GM12891 (cell line): ENCODE results near the gene FSTL5.

Experiments used
- DNase-seq: peaks from one replicate; pipeline ENCODE4 v3.0.0; 2011; ENCODE audit warnings: low spot score; ENCODE audit not compliant: insufficient read length
- FAIRE-seq: peaks from 2 replicates; lab custom pipeline; 2011; peaks lifted over from hg19 to GRCh38; lab: Jason Lieb, UNC
- PAX5 ChIP-seq: IDR thresholded peaks from 2 replicates; pipeline ENCODE4 v1.6.1; 2011; ENCODE audit warnings: low read length, moderate library complexity, mild to moderate bottlenecking; ENCODE audit not compliant: insufficient read depth, severe bottlenecking
- POLR2A ChIP-seq: IDR thresholded peaks from 2 replicates; pipeline ENCODE4 v1.6.1; 2011; ENCODE audit warnings: low read depth, low read length, control low read depth
- POLR2AphosphoS5 ChIP-seq: IDR thresholded peaks from 2 replicates; pipeline ENCODE4 v1.6.1; 2011; ENCODE audit warnings: low read depth, low read length, control low read depth
- POU2F2 ChIP-seq: IDR thresholded peaks from 2 replicates; pipeline ENCODE4 v1.6.1; 2011; ENCODE audit warnings: low read depth, mild to moderate bottlenecking, control low read depth, low read length, moderate library complexity
- SPI1 ChIP-seq: IDR thresholded peaks from 2 replicates; pipeline ENCODE4 v1.6.1; 2011; ENCODE audit warnings: low read depth, low read length, control low read depth
- TAF1 ChIP-seq: IDR thresholded peaks from 2 replicates; pipeline ENCODE4 v1.6.1; 2011; ENCODE audit warnings: low read depth, low read length, control low read depth

The FSTL5 gene

DNA sequence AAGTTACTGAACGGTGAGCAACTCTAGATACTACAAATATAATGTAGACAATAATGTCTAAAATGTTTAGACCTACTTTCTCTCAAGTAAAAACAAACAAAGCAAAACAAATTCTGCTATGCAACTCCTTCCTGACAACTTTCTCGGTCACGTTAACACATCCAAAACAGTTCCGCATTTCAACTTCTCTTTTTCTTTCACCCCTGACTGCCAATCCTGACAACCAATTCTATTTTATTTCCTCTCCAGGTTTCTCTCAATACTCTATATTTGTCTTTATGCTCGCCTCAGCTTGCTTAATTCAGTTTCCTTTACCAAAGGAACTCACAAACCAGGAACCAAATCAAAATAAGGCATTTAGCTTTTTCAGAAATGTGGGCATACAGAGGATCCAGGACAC is 513.0 kb downstream of the FSTL5 start:
- TF ChIP-seq POLR2AphosphoS5 (no peak), PAX5 (no peak), SPI1 (peak; percentile 84), TAF1 (no peak), POU2F2 (no peak), POLR2A (no peak)
- FAIRE-seq (peak; percentile 28), DNase-seq (no peak)

DNA sequence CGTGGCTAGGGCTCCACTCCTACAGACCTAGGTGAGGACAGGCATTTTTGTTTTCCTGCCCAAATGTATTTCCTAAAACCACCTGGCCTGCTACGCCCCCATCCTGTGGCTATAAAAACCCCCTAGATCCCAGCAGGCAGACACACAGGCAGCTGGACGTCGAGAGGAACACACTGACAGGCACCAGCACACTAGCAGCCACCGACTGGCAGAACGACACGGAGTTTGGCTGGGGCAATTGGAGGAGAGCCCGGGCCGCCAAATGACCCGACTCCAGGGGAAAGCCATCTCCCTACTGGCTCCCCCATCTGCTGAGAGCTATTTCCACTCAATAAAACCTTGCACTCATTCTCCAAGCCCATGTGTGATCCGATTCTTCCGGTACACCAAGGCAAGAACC is 516.0 kb downstream of the FSTL5 start:
- TF ChIP-seq SPI1 (no peak), TAF1 (no peak), PAX5 (no peak), POU2F2 (no peak), POLR2A (no peak), POLR2AphosphoS5 (no peak)
- FAIRE-seq (peak; percentile 38), DNase-seq (no peak)

DNA sequence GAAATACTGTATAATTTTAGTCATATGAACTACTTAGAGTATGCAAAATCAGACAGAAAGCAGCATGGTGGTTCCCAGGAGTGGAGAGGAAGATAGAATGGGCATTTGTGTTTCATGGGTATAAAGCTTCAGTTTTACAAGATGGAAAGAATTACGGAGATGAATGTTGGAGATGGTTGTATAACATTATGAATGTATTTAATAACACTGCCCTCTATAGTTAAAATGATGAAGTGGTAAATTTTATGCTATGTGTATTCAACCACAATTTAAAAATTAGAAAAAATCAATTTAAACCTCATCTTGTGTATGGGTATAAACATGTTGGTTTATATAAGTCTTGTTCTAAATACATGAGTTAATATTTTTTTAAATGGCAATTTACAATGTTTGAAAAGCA is 521.1 kb downstream of the FSTL5 start:
- DNase-seq (no peak), FAIRE-seq (no peak)
- TF ChIP-seq POLR2AphosphoS5 (no peak), PAX5 (no peak), POU2F2 (no peak), SPI1 (no peak)

DNA sequence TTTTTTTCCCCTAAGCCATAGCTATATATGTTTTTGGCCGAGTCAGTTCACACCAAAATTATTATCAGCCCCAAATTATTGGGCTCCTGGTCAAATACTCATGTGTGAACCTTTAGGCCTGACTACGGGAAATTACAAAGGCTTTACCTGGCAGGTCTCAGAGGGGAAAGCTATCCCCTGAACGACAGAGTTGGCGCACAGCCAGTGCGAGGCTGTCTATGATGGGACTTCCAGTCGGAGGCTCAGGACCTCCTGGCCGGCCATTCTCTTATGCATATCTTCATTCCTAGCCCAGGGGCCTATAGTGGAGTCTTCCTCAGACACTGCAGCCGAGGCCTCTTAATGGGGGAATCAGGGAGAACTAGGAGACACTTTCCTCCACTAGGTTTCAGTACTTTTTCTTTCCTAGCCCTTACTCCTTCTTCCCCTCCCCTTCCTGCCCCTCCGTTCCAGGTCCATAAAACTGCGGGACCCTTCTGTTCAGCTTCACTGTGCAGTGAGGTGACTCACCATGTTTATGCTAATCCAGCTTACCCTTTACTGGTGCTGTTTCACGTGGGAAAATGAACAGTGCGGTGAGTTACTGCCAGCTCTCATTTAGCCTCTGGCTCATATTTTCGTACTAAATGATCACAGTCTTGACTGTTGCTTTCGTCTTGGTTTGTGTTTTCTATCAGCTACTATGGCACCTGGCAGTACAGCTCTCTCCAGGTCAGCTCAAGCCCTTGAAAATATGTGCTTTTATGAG is 533.9 kb downstream of the FSTL5 start:
- no peak for DNase-seq
- TF ChIP-seq SPI1 (no peak), POU2F2 (no peak), PAX5 (no peak), TAF1 (no peak), POLR2A (no peak), POLR2AphosphoS5 (no peak)
- no peak for FAIRE-seq

DNA sequence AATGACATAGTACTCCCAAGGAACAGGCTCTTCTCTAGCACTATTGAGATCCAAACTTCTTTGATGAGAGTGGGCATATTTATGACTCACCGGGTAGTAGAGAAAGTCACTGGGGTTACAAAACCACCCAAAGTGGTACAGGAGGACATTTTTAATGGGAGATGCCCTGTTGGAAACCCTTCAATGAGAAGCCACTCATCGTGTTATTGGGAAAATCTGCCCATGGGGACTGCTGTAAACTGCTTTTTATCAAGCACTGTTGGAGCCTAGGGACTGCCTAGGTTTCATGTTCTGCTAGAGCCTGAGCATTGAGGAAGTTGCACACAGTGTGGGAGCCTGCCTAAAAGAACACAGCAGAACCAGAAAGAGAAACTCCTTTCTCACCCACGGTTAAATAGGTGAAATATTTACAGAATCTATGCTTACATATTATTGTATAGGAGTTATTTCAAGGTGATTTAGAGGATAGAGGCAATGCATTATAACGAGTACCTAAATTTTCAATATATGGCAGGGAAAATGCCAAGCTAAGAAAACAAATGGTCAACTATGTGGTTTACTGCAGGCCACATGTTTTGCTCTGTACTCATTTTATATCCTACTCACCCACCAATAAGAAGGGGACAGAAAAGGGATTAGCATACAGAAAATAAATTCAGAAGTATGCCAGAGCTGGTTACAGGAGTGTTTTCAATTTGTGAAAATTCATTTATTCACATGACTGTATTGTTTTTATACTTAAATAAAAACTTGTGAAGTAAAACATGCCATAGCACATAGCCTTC is 559.1 kb downstream of the FSTL5 start:
- TF ChIP-seq POU2F2, result no peak
- no peak for TF ChIP-seq PAX5
- TF ChIP-seq SPI1, result no peak
- TF ChIP-seq TAF1, result no peak
- no peak for TF ChIP-seq POLR2A
- TF ChIP-seq POLR2AphosphoS5, result no peak
- no peak for DNase-seq
- FAIRE-seq, result no peak

DNA sequence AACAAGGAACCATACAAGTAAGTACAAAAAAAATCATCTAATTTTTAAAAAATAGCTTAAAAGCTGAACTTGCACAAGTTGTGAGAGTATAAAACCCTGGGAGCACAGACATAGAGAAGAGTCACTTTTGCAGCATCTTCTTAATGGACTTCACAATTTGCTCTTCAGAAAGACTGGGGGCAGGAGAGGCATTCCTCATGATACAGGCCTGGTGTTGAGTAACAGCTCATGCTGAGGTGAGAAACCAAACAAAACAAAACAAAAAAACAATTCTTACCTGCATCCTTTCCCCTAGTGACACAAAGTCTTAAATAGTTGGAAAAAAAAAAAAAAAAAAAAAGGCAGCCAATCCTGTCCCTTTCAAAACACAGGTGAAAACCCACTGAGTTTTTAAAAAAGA is 562.8 kb downstream of the FSTL5 start:
- no peak for FAIRE-seq
- no peak for DNase-seq
- TF ChIP-seq TAF1, result no peak
- no peak for TF ChIP-seq PAX5
- no peak for TF ChIP-seq POLR2AphosphoS5
- no peak for TF ChIP-seq SPI1
- no peak for TF ChIP-seq POLR2A
- TF ChIP-seq POU2F2, result no peak

DNA sequence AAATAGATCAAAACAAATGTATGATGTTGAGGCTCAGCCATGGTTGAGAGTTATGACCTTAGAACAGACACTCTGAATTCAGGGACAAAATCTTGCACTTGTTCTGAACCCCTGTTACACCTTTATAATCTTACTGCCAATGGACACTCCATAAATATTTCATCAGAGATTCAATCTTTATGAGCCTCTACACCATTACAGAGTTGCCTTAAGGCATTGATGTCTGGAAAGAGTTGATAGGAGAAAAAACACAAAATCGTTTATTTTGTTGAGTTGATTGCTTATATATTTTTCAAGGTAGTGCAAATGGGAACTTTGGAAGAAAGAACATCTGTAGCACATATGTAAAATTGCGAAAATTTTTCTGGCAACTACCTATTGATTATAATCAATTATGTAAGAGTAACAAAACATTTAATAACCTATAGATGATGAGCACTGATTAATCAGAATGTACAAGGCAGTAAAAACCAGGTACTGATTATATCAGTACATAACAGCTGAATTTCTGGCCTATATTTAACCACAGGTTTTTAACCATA is 568.5 kb downstream of the FSTL5 start:
- FAIRE-seq (no peak), DNase-seq (no peak)
- TF ChIP-seq TAF1 (no peak), SPI1 (no peak), POLR2A (no peak), POU2F2 (no peak), POLR2AphosphoS5 (no peak), PAX5 (no peak)

DNA sequence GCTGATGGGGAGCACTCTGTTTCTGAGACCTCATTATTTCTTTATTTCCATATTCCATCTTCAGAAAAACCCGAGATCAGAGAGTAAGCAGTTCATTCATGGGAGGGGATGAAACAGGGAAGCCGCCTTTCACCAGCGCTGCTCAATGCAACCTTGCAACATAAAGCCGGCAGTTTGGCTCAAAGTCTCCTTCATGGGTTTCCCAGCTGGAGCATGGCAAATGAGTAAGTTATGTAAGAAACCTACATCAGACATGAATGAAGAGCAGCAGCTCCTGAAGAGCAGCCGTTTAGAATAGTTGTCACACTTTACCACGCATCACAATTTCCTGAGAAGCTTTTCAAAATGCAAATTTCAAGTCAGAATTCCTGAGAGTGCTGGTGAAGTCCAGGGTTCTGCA is 578.8 kb downstream of the FSTL5 start:
- DNase-seq (no peak), FAIRE-seq (no peak)
- TF ChIP-seq SPI1 (no peak), POU2F2 (no peak), POLR2A (no peak), PAX5 (no peak), TAF1 (no peak), POLR2AphosphoS5 (no peak)

DNA sequence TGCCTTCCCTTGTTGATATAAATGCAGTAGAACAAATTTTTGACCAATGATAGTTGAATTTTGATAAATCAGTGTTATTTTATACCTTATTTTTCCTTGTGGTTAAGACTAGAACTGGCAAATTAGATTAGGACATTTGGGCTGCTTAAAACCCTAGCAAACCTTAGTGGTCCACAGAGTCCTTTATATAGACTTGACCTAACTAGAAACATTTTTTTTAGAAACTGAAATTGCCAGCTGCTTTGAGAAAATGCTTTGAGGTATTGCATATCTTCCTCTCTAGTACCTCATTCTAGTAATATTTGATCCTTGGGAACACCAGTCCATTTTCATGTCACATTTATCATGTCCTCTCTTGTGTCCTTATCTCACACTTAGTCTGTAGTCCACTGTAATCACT is 580.3 kb downstream of the FSTL5 start:
- FAIRE-seq, result no peak
- TF ChIP-seq SPI1 (no peak), POLR2AphosphoS5 (no peak), PAX5 (no peak), POLR2A (no peak), TAF1 (no peak), POU2F2 (no peak)

More for the DNA sequence above, 580.3 kb downstream of the FSTL5 start:
- no peak for DNase-seq
